Measurements from ENCODE around the gene TBC1D22A.

Gene TBC1D22A

GRCh38 chr22:46972901-46973831 lies 210.7 kb downstream of the TBC1D22A start:
- TF ChIP-seq CTCF (IDR thresholded peaks at IDR 0.05), result no peak
- H3K36me3 ChIP-seq, result peaks cover 10 to 39% (median 15%) of the 10 kb centered on the region in 3 donors
- H3K4me1 ChIP-seq, result no peaks in the 10 kb centered on the region
- no peaks in the 10 kb centered on the region for H3K9me3 ChIP-seq
- intact Hi-C loops (cut with DNase I; ENCODE audit: low total_unique reads), result no loop called here
- no peak overlapping the region for H3K4me3 ChIP-seq
- H3K27ac ChIP-seq, result no peak overlapping the region
- H3K27me3 ChIP-seq, result no peaks in the 10 kb centered on the region
- no peak for DNase-seq

GRCh38 chr22:46974077-46974476 lies 211.6 kb downstream of the TBC1D22A start:
- Histone ChIP-seq H3K36me3 (peaks cover 11 to 39% (median 22%) of the 10 kb centered on the region in 3 donors), H3K27ac (no peak overlapping the region), H3K9me3 (no peaks in the 10 kb centered on the region), H3K4me1 (no peaks in the 10 kb centered on the region), H3K27me3 (no peaks in the 10 kb centered on the region), H3K4me3 (no peak overlapping the region)
- DNase-seq, result no peak
- intact Hi-C loops (cut with DNase I; ENCODE audit: low total_unique reads), result no loop called here
- TF ChIP-seq CTCF (IDR thresholded peaks at IDR 0.05), result no peak

- Histone ChIP-seq H3K4me1 (no peaks in the 10 kb centered on the region), H3K4me3 (no peak overlapping the region), H3K27ac (no peak overlapping the region), H3K36me3 (peaks cover 18 to 39% (median 28%) of the 10 kb centered on the region in 3 donors), H3K27me3 (no peaks in the 10 kb centered on the region), H3K9me3 (no peaks in the 10 kb centered on the region)
- DNase-seq, result no peak
- no peak for TF ChIP-seq CTCF (IDR thresholded peaks at IDR 0.05)
- intact Hi-C loops (cut with DNase I; ENCODE audit: low total_unique reads), result no loop called here
Observed at GRCh38 chr22:46974631-46975585, 212.5 kb downstream of the TBC1D22A start.

GRCh38 chr22:46976143-46976542 lies 213.7 kb downstream of the TBC1D22A start:
- no peaks in the 10 kb centered on the region for H3K9me3 ChIP-seq
- TF ChIP-seq CTCF (IDR thresholded peaks at IDR 0.05), result no peak
- H3K4me1 ChIP-seq, result no peaks in the 10 kb centered on the region
- intact Hi-C loops (cut with DNase I; ENCODE audit: low total_unique reads), result no loop called here
- no peak for DNase-seq
- H3K27ac ChIP-seq, result no peak overlapping the region
- no peaks in the 10 kb centered on the region for H3K27me3 ChIP-seq
- H3K36me3 ChIP-seq, result peaks cover 23 to 39% (median 32%) of the 10 kb centered on the region in 3 donors
- no peak overlapping the region for H3K4me3 ChIP-seq

GRCh38 chr22:46976598-46976997 lies 214.1 kb downstream of the TBC1D22A start:
- no peak for DNase-seq
- Histone ChIP-seq H3K36me3 (peaks cover 23 to 39% (median 32%) of the 10 kb centered on the region in 3 donors), H3K4me1 (no peaks in the 10 kb centered on the region), H3K27me3 (no peaks in the 10 kb centered on the region), H3K9me3 (no peaks in the 10 kb centered on the region), H3K27ac (no peak overlapping the region), H3K4me3 (no peak overlapping the region)
- intact Hi-C loops (cut with DNase I; ENCODE audit: low total_unique reads), result no loop called here
- TF ChIP-seq CTCF (IDR thresholded peaks at IDR 0.05), result no peak
